Neural crest cell (in vitro differentiated cells): ENCODE measurements around the gene TSLP. TPM values are rescaled to one million over a fixed set of nuclear protein-coding genes. Genes with fewer than 3 reads are reported as not detected.

Experiments
- DNase-seq: peaks from one replicate; pipeline ENCODE4 v3.0.0; 2021; ENCODE audit warnings: low read depth, mixed read lengths, low spot score
- H3K27ac Mint-ChIP-seq: one replicate; pipeline ENCODE4 v1.8.0; 2021; ENCODE audit warnings: mild to moderate bottlenecking, mixed read lengths; ENCODE audit not compliant: unreplicated experiment
- H3K27me3 Mint-ChIP-seq: 2 replicates; pipeline ENCODE4 v1.8.0; 2021; ENCODE audit warnings: low read depth, mild to moderate bottlenecking, mixed read lengths
- H3K36me3 Mint-ChIP-seq: 2 replicates; pipeline ENCODE4 v1.8.0; 2021; ENCODE audit warnings: low read depth, mild to moderate bottlenecking, mixed read lengths
- H3K4me1 Mint-ChIP-seq: 2 replicates; pipeline ENCODE4 v1.8.0; 2021; ENCODE audit warnings: mixed read lengths
- H3K4me3 Mint-ChIP-seq: one replicate; pipeline ENCODE4 v1.8.0; 2021; ENCODE audit warnings: mild to moderate bottlenecking, mixed read lengths
- H3K9me3 Mint-ChIP-seq: 2 replicates; pipeline ENCODE4 v1.8.0; 2021; ENCODE audit warnings: mixed read lengths
- CTCF ChIP-seq: fragments of 200-600 bp; sonication (generic); conservative IDR thresholded peaks from 2 replicates; pipeline ENCODE4 v1.5.0; 2021; ENCODE audit warnings: antibody characterized with exemption, mild to moderate bottlenecking
- total RNA-seq: library from RNA; stranded (reverse); gene quantifications from 2 replicates; pipeline ENCODE4 v1.2.1, GENCODE V29; 2021

TSLP gene
- total RNA-seq, 1 donor from 2014 or later: not detected

GRCh38 chr5:111069839-111070238 lies 1.7 kb upstream of the TSLP start:
- Mint-ChIP-seq H3K9me3 (no peaks in the 10 kb centered on the region), H3K4me3 (no peak overlapping the region), H3K27me3 (peaks cover 100% of the 10 kb centered on the region), H3K4me1 (peaks cover 18% of the 10 kb centered on the region), H3K36me3 (no peaks in the 10 kb centered on the region), H3K27ac (no peak overlapping the region)
- no peak for TF ChIP-seq CTCF
- DNase-seq: no peak

GRCh38 chr5:111070272-111071134 lies 1.0 kb upstream of the TSLP start:
- Mint-ChIP-seq H3K4me3 (peak overlapping the region; percentile 64), H3K4me1 (peaks cover 18% of the 10 kb centered on the region), H3K9me3 (no peaks in the 10 kb centered on the region), H3K27me3 (peaks cover 100% of the 10 kb centered on the region), H3K27ac (no peak overlapping the region), H3K36me3 (no peaks in the 10 kb centered on the region)
- peak; percentile 27 for TF ChIP-seq CTCF
- peak; percentile 38 for DNase-seq

GRCh38 chr5:111072949-111073682 lies 1.6 kb downstream of the TSLP start:
- Mint-ChIP-seq H3K36me3 (no peaks in the 10 kb centered on the region), H3K27me3 (peaks cover 97% of the 10 kb centered on the region), H3K4me1 (peaks cover 18% of the 10 kb centered on the region), H3K9me3 (no peaks in the 10 kb centered on the region), H3K4me3 (peak overlapping the region; percentile 86), H3K27ac (no peak overlapping the region)
- TF ChIP-seq CTCF: no peak
- peak; percentile 16 for DNase-seq

- Mint-ChIP-seq H3K36me3 (no peaks in the 10 kb centered on the region), H3K4me1 (peaks cover 18% of the 10 kb centered on the region), H3K27ac (no peak overlapping the region), H3K27me3 (peaks cover 95% of the 10 kb centered on the region), H3K9me3 (no peaks in the 10 kb centered on the region), H3K4me3 (peak overlapping the region; percentile 43)
- no peak for TF ChIP-seq CTCF
- no peak for DNase-seq
These were observed 2.7 kb downstream of the TSLP start for GRCh38 chr5:111074244-111074643.

- H3K9me3 Mint-ChIP-seq: no peaks in the 10 kb centered on the region
- H3K27me3 Mint-ChIP-seq: peaks cover 92% of the 10 kb centered on the region
- H3K4me3 Mint-ChIP-seq: no peak overlapping the region
- no peak overlapping the region for H3K27ac Mint-ChIP-seq
- no peak for TF ChIP-seq CTCF
- H3K4me1 Mint-ChIP-seq: peaks cover 17% of the 10 kb centered on the region
- no peaks in the 10 kb centered on the region for H3K36me3 Mint-ChIP-seq
- no peak for DNase-seq
These were observed 4.0 kb downstream of the TSLP start for GRCh38 chr5:111075520-111075919.
